HG03378 (cell line): Measurements from ENCODE around the gene CNTNAP5.

ENCODE experiments used
- ATAC-seq: cut with Tn5 transposase; IDR thresholded peaks from one replicate; pipeline ENCODE4 v1.9.1; 2021; ENCODE audit warnings: mild to moderate bottlenecking, moderate library complexity; ENCODE audit not compliant: unreplicated experiment

CNTNAP5 gene

DNA sequence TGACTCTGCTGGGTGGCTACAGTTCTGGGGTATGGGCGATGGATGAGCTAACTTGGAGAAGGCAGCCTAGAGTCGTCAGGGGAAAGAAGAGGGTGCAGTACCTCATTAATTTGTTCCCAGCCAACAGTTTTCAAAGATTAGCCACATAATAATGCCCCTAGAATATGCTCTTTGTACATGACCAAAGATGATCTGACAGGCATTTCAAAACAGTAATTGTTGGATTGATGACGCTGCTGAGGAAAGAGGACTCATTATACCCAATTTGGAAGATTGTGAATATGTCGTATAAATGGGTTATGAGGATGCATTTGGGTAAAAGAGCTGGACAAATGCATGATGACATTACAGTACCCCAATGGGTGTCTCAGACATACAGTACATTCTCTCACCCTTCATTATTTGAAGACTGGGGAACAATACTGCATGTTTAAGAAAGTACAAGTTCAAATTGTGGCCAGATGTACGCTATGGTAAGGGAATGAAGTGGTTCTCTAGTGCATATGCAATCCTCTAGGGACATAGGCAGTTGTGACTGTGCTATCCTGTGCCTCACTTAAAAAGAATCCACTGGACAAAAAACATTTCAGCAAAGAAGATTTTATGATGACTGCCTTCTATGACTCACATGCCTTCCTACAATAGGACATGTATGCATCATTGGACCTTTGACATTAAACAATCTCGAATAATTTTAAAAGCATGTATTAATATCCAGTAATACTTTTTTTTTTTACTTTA lies 233.2 kb downstream of the CNTNAP5 start:
- ATAC-seq: no peak

- ATAC-seq: no peak
Observed at GRCh38 chr2:124261456-124261855, 236.4 kb downstream of the CNTNAP5 start.

DNA sequence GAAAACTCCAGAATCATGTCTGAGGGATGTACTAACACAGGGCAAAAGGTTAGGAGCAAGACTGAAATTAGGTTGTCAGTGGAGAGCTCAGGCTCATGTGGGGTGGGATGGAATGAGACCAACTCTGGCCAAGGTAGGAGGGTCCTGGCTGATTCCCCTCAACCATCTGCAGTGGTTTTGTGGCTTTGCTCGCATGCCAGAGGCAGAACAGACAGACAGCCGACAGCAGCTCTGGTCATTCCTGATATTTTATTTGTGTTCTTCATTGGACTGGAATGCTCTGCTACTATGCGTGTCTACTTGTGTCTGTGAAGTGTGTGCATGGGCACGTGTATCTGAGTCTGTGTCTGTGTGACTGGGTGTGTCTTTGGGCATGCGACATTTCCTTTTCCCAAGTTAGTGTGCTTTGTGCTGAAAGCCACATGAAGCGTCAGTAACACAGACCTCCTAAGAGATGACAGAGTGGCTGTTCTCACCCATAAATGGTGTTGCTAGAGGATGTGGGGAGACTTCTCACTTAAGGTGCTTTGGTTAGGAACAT lies 239.5 kb downstream of the CNTNAP5 start:
- no peak for ATAC-seq

- ATAC-seq: no peak
Observed at GRCh38 chr2:124267794-124268193, 242.7 kb downstream of the CNTNAP5 start.

DNA sequence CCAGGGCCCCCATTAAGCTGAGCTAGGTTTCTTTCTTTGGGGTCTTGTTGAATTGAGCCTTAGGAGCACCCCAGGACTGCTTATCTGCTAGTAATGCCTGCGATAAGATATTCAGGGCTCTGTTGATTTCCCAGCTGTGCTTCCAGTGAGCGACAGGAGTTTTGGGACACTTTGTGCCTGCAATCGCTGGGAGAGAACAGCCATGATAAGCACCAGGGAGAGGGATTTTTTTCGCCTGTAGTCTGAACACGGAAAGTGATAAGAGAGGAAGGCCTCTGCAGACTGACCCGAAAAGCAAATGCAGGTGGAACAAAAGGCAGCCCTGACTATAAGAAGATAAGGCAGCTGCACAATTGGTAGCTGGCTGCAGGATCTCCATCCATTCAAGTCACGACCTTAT lies 244.3 kb downstream of the CNTNAP5 start:
- ATAC-seq: no peak

GRCh38 chr2:124272261-124272841 lies 247.3 kb downstream of the CNTNAP5 start:
- ATAC-seq: no peak

DNA sequence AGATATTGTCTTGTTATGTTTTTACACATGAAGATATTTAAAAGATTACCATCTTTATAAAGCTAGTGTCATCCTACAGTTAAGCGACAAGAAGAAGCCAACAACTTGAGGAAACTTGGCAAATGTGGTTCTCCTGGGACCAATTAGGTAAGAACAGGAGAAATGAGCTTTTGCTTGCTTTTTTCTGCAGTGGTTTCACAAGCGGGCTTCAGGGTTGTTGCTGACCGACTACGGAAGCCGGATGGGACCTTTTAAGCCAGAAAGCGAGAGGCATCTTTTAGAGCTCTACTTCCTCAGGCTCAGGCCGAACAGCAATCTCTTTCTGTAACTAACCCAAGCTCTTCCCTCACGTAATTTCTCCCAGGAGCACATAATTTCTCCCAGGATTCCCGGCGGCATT lies 256.5 kb downstream of the CNTNAP5 start:
- ATAC-seq: no peak

GRCh38 chr2:124283096-124283495 lies 258.0 kb downstream of the CNTNAP5 start:
- no peak for ATAC-seq

GRCh38 chr2:124286089-124286783 lies 261.1 kb downstream of the CNTNAP5 start:
- no peak for ATAC-seq

DNA sequence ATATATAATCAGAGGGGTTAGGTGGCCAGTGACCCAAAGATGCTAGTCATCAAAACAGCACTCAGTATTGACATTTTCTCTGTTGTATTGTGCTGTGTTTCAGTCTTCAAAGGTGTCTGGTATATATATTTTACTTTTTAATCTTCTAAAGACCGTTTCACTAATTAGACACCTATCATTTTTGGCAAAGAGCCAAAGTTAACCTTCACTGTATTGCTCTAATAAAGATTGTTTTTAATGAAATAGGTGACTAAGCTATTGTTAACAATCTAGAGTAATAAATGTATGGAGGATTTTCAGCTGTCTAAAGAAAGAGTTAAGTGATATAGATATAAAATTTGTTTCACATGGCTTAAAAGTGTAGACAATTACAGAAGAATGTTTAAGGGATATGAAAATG lies 264.0 kb downstream of the CNTNAP5 start:
- no peak for ATAC-seq

DNA sequence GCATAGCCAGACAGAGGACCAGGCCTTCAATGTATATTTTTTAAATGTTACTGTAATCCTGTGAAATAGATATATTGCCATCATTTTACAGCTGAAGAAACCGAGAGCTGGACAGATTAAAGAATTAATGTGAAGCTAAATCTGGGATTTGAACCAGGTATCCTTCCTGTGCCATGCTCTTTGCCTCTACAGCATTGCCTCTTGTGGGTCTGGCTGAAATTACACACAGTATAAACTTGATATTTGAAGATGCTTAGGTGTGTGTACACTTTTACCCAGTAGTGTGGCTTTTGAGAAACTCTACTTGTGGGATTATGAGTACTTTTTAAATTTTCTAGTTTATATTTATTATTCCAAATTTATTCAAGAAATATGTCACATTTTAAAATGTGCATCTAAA lies 264.5 kb downstream of the CNTNAP5 start:
- no peak for ATAC-seq

DNA sequence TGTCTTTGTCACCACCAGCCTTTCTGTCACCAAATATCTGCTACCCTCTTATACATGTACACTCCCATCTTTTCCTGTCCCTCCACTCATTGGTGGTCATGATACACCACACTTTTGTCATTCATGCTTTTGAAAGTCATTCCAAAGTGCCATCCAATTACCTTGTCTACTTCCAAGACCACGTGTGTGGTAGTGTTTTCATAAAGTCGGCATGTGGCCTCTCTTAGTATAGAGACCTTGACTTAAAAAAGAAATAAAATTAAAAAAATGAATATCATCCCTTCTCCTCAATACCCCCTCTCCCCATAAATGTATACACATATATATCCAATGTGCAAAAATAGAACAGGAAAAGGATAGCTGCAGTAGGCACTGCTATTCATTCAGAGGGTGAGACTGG lies 271.4 kb downstream of the CNTNAP5 start:
- ATAC-seq: no peak

DNA sequence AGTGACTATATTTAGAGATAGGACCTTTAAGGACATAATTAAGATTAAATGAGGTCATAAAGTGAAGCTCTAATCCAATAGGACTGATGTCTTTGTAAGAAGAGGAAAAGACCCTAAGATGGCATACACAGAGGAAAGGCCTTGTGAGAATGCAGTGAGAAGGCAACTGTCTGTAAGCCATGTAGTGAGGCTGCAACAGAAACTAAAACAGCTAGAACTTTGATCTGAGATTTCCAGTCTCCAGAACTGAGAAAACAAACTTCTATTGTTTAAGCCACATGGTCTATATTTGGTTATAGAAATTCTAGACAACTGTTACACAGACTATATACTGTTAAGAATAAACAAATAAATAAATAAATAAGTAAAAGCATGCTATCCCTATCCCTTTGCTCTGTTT lies 276.8 kb downstream of the CNTNAP5 start:
- no peak for ATAC-seq

DNA sequence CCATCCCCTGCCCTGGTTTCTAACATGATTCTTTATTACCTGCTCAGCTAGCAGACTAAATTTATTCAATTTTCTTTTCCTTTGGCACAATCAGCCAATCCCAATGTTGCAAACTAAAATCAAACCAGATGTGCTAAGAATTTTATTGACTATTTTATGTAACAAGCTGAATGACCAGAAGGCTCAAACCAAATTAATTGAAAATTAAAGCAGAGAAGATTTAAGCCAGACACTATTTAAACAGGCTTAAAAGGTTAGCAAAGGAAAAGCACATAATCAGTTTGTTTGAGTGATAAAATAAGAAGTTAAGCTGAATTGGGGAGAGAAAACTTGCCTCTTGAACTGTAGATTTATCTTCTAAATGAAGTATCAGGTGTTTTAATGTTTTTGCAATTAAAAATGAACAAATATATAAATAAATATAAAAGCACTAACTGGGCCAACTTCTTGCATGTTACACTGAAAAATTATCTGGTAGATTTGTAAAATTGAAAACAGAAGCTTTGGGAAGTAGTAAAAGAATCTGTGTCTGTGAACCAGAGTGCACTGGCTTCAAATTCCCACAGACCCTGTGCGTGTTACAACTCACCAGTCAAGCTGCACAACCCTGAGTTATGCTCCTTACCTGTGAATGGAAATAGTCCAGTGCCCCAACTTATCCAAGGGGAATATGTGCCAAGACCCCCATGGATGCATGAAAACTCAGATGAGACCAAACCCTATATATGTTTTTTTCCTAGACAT lies 283.4 kb downstream of the CNTNAP5 start:
- ATAC-seq: no peak

- no peak for ATAC-seq
Observed at GRCh38 chr2:124309563-124310138, 284.6 kb downstream of the CNTNAP5 start.

DNA sequence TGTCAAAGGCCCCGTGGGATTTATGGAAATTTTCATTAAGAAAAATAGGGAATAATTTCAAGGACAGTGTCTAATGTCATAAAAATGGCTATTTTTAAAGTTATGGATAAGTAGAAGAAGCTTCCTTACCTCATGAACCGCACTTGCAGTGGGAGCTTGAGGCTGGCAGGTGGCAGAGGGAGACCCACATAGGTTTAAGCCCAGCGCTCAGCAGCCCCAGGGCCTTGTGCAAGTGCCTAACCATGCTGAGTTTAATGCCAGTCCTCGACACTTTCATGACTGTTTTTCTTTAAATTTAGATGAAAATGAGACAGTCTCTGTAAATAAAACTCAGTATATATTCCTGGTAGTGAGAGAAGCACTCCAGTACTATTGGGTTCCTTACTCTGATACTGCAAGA lies 285.6 kb downstream of the CNTNAP5 start:
- ATAC-seq: no peak

DNA sequence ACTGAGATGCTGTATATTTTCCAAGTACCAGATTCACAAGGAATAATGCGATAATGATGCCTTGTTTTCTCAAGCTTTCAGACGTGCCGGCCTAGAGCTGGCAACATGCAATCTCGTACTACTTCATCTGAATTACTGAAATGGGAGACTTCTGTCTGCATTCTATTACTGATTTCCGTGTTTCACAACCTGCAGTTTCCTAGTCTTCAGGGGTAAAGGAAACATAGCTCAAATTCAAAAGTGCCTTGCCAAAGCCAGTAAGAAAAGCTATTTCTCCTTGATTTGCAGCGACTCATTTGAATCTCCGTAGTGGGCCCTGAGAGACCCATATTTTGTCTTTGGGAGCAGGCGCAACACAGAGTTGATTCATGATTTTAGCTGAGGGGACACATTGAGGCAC lies 289.0 kb downstream of the CNTNAP5 start:
- no peak for ATAC-seq

DNA sequence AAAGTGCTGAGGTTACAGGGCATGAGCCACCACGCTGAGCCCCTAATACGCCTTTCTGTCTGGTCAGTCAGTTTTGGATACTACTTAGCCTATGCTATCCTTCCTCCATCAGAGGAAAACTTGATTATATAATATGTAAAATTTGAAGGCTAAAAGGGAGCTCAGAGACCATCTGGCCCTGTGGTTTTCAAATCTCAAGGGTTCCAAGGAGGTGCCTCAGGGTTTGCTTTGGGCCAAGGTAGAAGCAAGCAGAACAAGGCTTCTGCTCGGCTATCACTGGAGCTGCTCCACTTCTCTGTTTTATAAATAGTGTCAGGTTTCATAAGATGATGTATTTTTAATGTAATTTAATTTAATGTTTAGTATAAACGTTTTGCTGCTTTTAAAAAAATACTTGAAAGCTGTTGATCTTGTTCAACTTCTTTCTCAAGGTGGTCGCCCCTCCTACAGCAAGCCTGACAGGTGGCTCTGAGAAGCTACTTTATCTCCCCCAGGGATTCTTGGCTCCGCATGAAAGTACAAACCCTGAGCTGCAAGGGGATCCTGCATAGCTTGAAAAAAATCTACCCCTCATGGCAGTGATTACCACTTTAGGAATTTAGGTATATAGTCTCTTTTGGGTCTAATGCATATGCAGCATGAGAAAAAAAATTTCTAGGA lies 290.3 kb downstream of the CNTNAP5 start:
- no peak for ATAC-seq

DNA sequence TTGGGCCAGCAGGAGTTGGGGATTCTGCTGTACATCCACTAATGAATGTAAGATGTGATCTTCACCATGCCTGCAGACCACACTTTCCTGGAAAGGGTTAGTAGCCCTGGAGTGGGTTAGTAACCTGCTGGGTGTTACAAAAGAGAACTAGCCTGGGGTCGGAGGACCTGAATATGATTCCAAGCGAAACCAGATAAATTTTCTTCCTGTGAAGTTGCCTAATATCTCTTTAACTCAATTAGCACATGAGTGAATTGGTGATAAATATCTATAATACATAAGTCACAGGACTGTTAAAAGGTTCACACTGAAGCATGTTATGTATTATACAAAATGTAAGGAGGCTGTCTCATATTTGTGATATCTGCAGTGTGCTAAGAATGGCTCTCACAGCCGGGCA lies 291.0 kb downstream of the CNTNAP5 start:
- ATAC-seq: no peak

- no peak for ATAC-seq
Observed at GRCh38 chr2:124316881-124317605, 292.0 kb downstream of the CNTNAP5 start.
